Panc1 (cell line): ENCODE measurements around the gene GFOD2.

Source experiments
- CTCF ChIP-seq: fragments of 450-650 bp; IDR thresholded peaks from 2 replicates; pipeline ENCODE4 v1.5.1; 2017; ENCODE audit warnings: mild to moderate bottlenecking
- POLR2AphosphoS5 ChIP-seq: IDR thresholded peaks from 2 replicates; pipeline ENCODE4 v1.6.1; 2012; ENCODE audit warnings: mild to moderate bottlenecking, low read depth, low read length, moderate library complexity
- TCF7L2 ChIP-seq: IDR thresholded peaks from 2 replicates; pipeline ENCODE4 v1.6.1; 2011; ENCODE audit warnings: mild to moderate bottlenecking, low read depth, low read length, inconsistent platforms
- TF ChIP-seq, protein P1 (sequence below), 2 experiments: IDR thresholded peaks; 2 replicates each; pipeline ENCODE4 v1.6.1; 2011 to 2012; ENCODE audit warnings: low read depth in 2 of 2, control low read depth in 1 of 2, low read length in 1 of 2, mild to moderate bottlenecking in 1 of 2, moderate library complexity in 1 of 2; ENCODE audit not compliant: insufficient read depth in 1 of 2

- no peak for TF ChIP-seq CTCF
- TF ChIP-seq POLR2AphosphoS5: no peak
- TF ChIP-seq, protein P1, sequence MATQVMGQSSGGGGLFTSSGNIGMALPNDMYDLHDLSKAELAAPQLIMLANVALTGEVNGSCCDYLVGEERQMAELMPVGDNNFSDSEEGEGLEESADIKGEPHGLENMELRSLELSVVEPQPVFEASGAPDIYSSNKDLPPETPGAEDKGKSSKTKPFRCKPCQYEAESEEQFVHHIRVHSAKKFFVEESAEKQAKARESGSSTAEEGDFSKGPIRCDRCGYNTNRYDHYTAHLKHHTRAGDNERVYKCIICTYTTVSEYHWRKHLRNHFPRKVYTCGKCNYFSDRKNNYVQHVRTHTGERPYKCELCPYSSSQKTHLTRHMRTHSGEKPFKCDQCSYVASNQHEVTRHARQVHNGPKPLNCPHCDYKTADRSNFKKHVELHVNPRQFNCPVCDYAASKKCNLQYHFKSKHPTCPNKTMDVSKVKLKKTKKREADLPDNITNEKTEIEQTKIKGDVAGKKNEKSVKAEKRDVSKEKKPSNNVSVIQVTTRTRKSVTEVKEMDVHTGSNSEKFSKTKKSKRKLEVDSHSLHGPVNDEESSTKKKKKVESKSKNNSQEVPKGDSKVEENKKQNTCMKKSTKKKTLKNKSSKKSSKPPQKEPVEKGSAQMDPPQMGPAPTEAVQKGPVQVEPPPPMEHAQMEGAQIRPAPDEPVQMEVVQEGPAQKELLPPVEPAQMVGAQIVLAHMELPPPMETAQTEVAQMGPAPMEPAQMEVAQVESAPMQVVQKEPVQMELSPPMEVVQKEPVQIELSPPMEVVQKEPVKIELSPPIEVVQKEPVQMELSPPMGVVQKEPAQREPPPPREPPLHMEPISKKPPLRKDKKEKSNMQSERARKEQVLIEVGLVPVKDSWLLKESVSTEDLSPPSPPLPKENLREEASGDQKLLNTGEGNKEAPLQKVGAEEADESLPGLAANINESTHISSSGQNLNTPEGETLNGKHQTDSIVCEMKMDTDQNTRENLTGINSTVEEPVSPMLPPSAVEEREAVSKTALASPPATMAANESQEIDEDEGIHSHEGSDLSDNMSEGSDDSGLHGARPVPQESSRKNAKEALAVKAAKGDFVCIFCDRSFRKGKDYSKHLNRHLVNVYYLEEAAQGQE (IDR thresholded peaks at IDR 0.05; ENCODE audit: insufficient read depth in 1 of 2, low read depth in 2 of 2, low read length in 1 of 2): no peak
- TF ChIP-seq TCF7L2: no peak
Measured at GRCh38 chr16:67648088-67648763, 70.9 kb downstream of the GFOD2 start.
